Activated CD8-positive, alpha-beta memory T cell treated with anti-CD3 and anti-CD28 coated beads, Interleukin-2, amount 50 U/mL, for 24 hours (primary cell): ENCODE data around the gene SDR39U1.

Experiments
- DNase-seq: peaks from one replicate; pipeline ENCODE4 v3.0.0-alpha.2; 2020; ENCODE audit errors: extremely low read depth

Gene SDR39U1

GRCh38 chr14:24429395-24430142 is 13.0 kb downstream of the SDR39U1 start, which contains the start of the genes CBLN3 and KHNYN:
Gene CBLN3, minus strand, starts transcription at chr14:24429668. Its CDS starts 614 bp downstream, at chr14:24429054.
Gene KHNYN, plus strand, starts transcription at chr14:24429954. Its CDS starts 777 bp downstream, at chr14:24430731.
- DNase-seq: peak; percentile 58

GRCh38 chr14:24428628-24429394 is 13.8 kb downstream of the SDR39U1 start:
- no peak for DNase-seq

GRCh38 chr14:24427537-24428508 is 14.8 kb downstream of the SDR39U1 start:
- DNase-seq: no peak

- DNase-seq: no peak
These were observed 15.6 kb downstream of the SDR39U1 start for GRCh38 chr14:24426912-24427536.

GRCh38 chr14:24426150-24426911 is 16.2 kb downstream of the SDR39U1 start:
- no peak for DNase-seq

GRCh38 chr14:24425704-24426103 is 16.9 kb downstream of the SDR39U1 start:
- DNase-seq: no peak

- DNase-seq: no peak
These were observed 19.6 kb downstream of the SDR39U1 start for GRCh38 chr14:24422694-24423601.

GRCh38 chr14:24422261-24422660 is 20.3 kb downstream of the SDR39U1 start:
- DNase-seq: no peak

GRCh38 chr14:24418492-24418873 is 24.1 kb downstream of the SDR39U1 start:
- no peak for DNase-seq

GRCh38 chr14:24417832-24418491 is 24.6 kb downstream of the SDR39U1 start:
- no peak for DNase-seq

GRCh38 chr14:24416932-24417619 is 25.5 kb downstream of the SDR39U1 start:
- DNase-seq: no peak

- no peak for DNase-seq
These were observed 26.2 kb downstream of the SDR39U1 start for GRCh38 chr14:24416254-24416931.

GRCh38 chr14:24415421-24416253 is 26.9 kb downstream of the SDR39U1 start:
- no peak for DNase-seq

- no peak for DNase-seq
These were observed 27.7 kb downstream of the SDR39U1 start for GRCh38 chr14:24414732-24415420.

GRCh38 chr14:24414077-24414476 is 28.5 kb downstream of the SDR39U1 start:
- no peak for DNase-seq
